HCT116 (cell line): ENCODE measurements around the gene SPCS2. TPM values are rescaled to one million over a fixed set of nuclear protein-coding genes. Genes with fewer than 3 reads are reported as not detected.

ENCODE experiments used
- ATAC-seq: fragments of 200-7000 bp; cut with Tn5 transposase; 2 replicates; pipeline ENCODE4 v1.9.1; 2020; ENCODE audit warnings: mild to moderate bottlenecking, moderate library complexity
- BruUV-seq: library from RNA; stranded (reverse); fragments of 400-500 nt; replicated peaks from 2 replicates; lab custom pipeline; 2021; lab: Mats Ljungman, UMichigan
- CTCF ChIA-PET: fragments of 300-600 bp; sonication (Branson Sonifier 250); formaldehyde crosslinking; loops from one replicate; lab custom pipeline; 2021; ENCODE audit warnings: antibody characterized with exemption; lab: Charles Lee
- POLR2A ChIA-PET: fragments of 300-600, 350-600 bp; sonication (Branson Sonifier 250); formaldehyde crosslinking; loops from one replicate; lab custom pipeline; 2021; ENCODE audit warnings: antibody characterized with exemption; lab: Charles Lee
- RAD21 ChIA-PET, 2 experiments: fragments of 300-600 bp; sonication (Branson Sonifier 250); formaldehyde crosslinking; loops; one replicate each; lab custom pipeline; 2023; ENCODE audit warnings: low total read pairs in 2 of 2; ENCODE audit not compliant: uncharacterized antibody in 2 of 2, unreplicated experiment in 2 of 2, low non-redundant PET in 1 of 2; lab: Charles Lee
- DNase-seq: peaks from one replicate; pipeline ENCODE4 v3.0.0-alpha.2; 2010; ENCODE audit warnings: low read depth, low spot score
- H2AFZ ChIP-seq: fragments of 200-600 bp; shearing (Covaris generic), sonication (generic); 2 replicates; pipeline ENCODE4 v1.6.1; 2017; ENCODE audit warnings: low read depth, mixed run types, mixed read lengths, antibody characterized with exemption, low read length; ENCODE audit not compliant: poor library complexity, severe bottlenecking
- H3K27ac ChIP-seq: 2 replicates; pipeline ENCODE4 v1.5.1; 2012; ENCODE audit warnings: low read depth, low read length
- H3K27me3 ChIP-seq: fragments of 200-600 bp; sonication (generic); 2 replicates; pipeline ENCODE4 v1.6.1; 2016; ENCODE audit warnings: mixed run types, low read length, mixed read lengths; ENCODE audit not compliant: insufficient read depth
- H3K36me3 ChIP-seq, 2 experiments: fragments of 200-500 bp in 1 of 2; fragments of 200-600 bp in 1 of 2; sonication (Bioruptor generic) in 1 of 2; sonication (generic) in 1 of 2; 2 replicates each; pipeline versions ENCODE4 v1.5.1 to v1.6.1; 2014 to 2016; ENCODE audit warnings: low read length in 2 of 2, inconsistent platforms in 1 of 2, mixed read lengths in 1 of 2, mixed run types in 1 of 2; ENCODE audit not compliant: insufficient read depth in 2 of 2, control insufficient read depth in 1 of 2
- H3K4me1 ChIP-seq, 2 experiments: fragments of 200-600 bp in 1 of 2; sonication (generic) in 1 of 2; 2 replicates each; pipeline versions ENCODE4 v1.5.1 to v1.6.1; 2012 to 2017; ENCODE audit warnings: low read length in 2 of 2, inconsistent platforms in 1 of 2, mild to moderate bottlenecking in 1 of 2, mixed read lengths in 1 of 2, mixed run types in 1 of 2, moderate library complexity in 1 of 2; ENCODE audit not compliant: insufficient read depth in 2 of 2, control insufficient read depth in 1 of 2
- H3K4me2 ChIP-seq: fragments of 200-600 bp; sonication (generic); 2 replicates; pipeline ENCODE4 v1.6.1; 2017; ENCODE audit warnings: mixed run types, low read length, mixed read lengths
- H3K4me3 ChIP-seq, 2 experiments: fragments of 200-600 bp in 1 of 2; sonication (generic) in 1 of 2; replicated peaks in 1 of 2; 2 replicates each; pipeline ENCODE4 v1.5.1; 2011 to 2016; ENCODE audit warnings: low read length in 2 of 2, control low read depth in 1 of 2, low read depth in 1 of 2, mild to moderate bottlenecking in 1 of 2, mixed read lengths in 1 of 2, mixed run types in 1 of 2
- H3K79me2 ChIP-seq: fragments of 200-600 bp; sonication (generic); 2 replicates; pipeline ENCODE4 v1.6.1; 2017; ENCODE audit warnings: mild to moderate bottlenecking, mixed run types, low read length, moderate library complexity, mixed read lengths; ENCODE audit not compliant: insufficient read depth
- H3K9ac ChIP-seq: fragments of 200-600 bp; sonication (generic); 2 replicates; pipeline ENCODE4 v1.6.1; 2016; ENCODE audit warnings: low read length, mixed read lengths
- H3K9me2 ChIP-seq: fragments of 200-600 bp; sonication (generic), shearing (Covaris generic); 2 replicates; pipeline ENCODE4 v1.6.1; 2017; ENCODE audit warnings: mixed run types, mild to moderate bottlenecking, moderate library complexity; ENCODE audit not compliant: insufficient read depth
- H3K9me3 ChIP-seq, 2 experiments: fragments of 200-500 bp in 1 of 2; fragments of 200-600 bp in 1 of 2; sonication (Bioruptor generic) in 1 of 2; sonication (generic) in 1 of 2; 2 replicates each; pipeline ENCODE4 v1.6.1; 2014 to 2017; ENCODE audit warnings: low read length in 2 of 2, mixed read lengths in 2 of 2, inconsistent platforms in 1 of 2, low read depth in 1 of 2, mild to moderate bottlenecking in 1 of 2, mixed run types in 1 of 2, moderate library complexity in 1 of 2; ENCODE audit not compliant: control insufficient read depth in 1 of 2, insufficient read depth in 1 of 2
- H4K20me1 ChIP-seq: fragments of 200-600 bp; sonication (generic), shearing (Covaris generic); 2 replicates; pipeline ENCODE4 v1.6.1; 2017; ENCODE audit warnings: mixed run types, mild to moderate bottlenecking, moderate library complexity; ENCODE audit not compliant: insufficient read depth
- ATF3 ChIP-seq: IDR thresholded peaks from 2 replicates; pipeline ENCODE4 v1.6.1; 2012
- CBX3 ChIP-seq: IDR thresholded peaks from 2 replicates; pipeline ENCODE4 v1.6.1; 2012; ENCODE audit warnings: low read depth
- CTCF ChIP-seq, 3 experiments: fragments of 200-600 bp in 1 of 3; sonication (generic) in 1 of 3; IDR thresholded peaks in 2 of 3; conservative IDR thresholded peaks in 1 of 3; 2 replicates each; pipeline ENCODE4 v1.5.1; 2012 to 2017; ENCODE audit warnings: low read depth in 2 of 3, low read length in 2 of 3, antibody characterized with exemption in 1 of 3, borderline replicate concordance in 1 of 3, control low read depth in 1 of 3, mild to moderate bottlenecking in 1 of 3, mixed read lengths in 1 of 3, mixed run types in 1 of 3, moderate library complexity in 1 of 3; ENCODE audit not compliant: insufficient read depth in 1 of 3
- ELF1 ChIP-seq: IDR thresholded peaks from 2 replicates; pipeline ENCODE4 v1.6.1; 2012; ENCODE audit warnings: low read depth, borderline replicate concordance
- FOSL1 ChIP-seq: IDR thresholded peaks from 2 replicates; pipeline ENCODE4 v1.6.1; 2012; ENCODE audit warnings: low read depth
- POLR2A ChIP-seq: IDR thresholded peaks from 2 replicates; pipeline ENCODE4 v1.7.0; 2011; ENCODE audit warnings: borderline replicate concordance; ENCODE audit not compliant: insufficient read depth, insufficient read length; ENCODE audit errors: extremely low read depth
- POLR2AphosphoS5 ChIP-seq: IDR thresholded peaks from 2 replicates; pipeline ENCODE4 v1.6.1; 2011; ENCODE audit warnings: mild to moderate bottlenecking, low read depth, low read length, moderate library complexity
- SRF ChIP-seq: IDR thresholded peaks from 2 replicates; pipeline ENCODE4 v1.6.1; 2012; ENCODE audit warnings: low read depth
- YY1 ChIP-seq: IDR thresholded peaks from 2 replicates; pipeline ENCODE4 v1.6.1; 2011; ENCODE audit warnings: low read length, low read depth, moderate library complexity, mild to moderate bottlenecking; ENCODE audit not compliant: insufficient replicate concordance; ENCODE audit errors: extremely low read depth
- ZNF274 ChIP-seq: fragments of 200-500 bp; sonication (Bioruptor generic); IDR thresholded peaks from 2 replicates; pipeline ENCODE4 v1.6.1; 2014; ENCODE audit warnings: mild to moderate bottlenecking, low read depth, low read length, inconsistent platforms
- intact Hi-C: fragments of 100-400 bp; cut with micrococcal nuclease; formaldehyde crosslinking; loops from 2 replicates; pipeline ENCODE4 v1.10.0; 2022
- total RNA-seq: library from RNA; stranded (reverse); gene quantifications from one replicate; pipeline ENCODE4 v1.2.1, GENCODE V29; 2021; ENCODE audit not compliant: unreplicated experiment
- TF ChIP-seq, protein P1 (sequence below): IDR thresholded peaks from 2 replicates; pipeline ENCODE4 v1.6.1; 2012

The SPCS2 gene
- total RNA-seq, 1 experiment from 2014 or later: 133 TPM

- no peak for TF ChIP-seq ATF3
- TF ChIP-seq POLR2A: no peak
- no peak for TF ChIP-seq YY1
- TF ChIP-seq ELF1: no peak
- no peak for TF ChIP-seq FOSL1
- TF ChIP-seq, protein P1, sequence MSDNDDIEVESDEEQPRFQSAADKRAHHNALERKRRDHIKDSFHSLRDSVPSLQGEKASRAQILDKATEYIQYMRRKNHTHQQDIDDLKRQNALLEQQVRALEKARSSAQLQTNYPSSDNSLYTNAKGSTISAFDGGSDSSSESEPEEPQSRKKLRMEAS: no peak
- TF ChIP-seq CBX3: no peak
- no peak for TF ChIP-seq CTCF (IDR thresholded peaks at IDR 0.05 in 2 of 3, conservative IDR thresholded peaks at IDR 0.05 in 1 of 3; ENCODE audit: borderline replicate concordance in 1 of 3, insufficient read depth in 1 of 3, low read depth in 2 of 3, low read length in 2 of 3)
- no peak for TF ChIP-seq POLR2AphosphoS5
- TF ChIP-seq ZNF274: no peak
Observed at GRCh38 chr11:74980634-74981033, 31.6 kb downstream of the SPCS2 start (continued).

DNA sequence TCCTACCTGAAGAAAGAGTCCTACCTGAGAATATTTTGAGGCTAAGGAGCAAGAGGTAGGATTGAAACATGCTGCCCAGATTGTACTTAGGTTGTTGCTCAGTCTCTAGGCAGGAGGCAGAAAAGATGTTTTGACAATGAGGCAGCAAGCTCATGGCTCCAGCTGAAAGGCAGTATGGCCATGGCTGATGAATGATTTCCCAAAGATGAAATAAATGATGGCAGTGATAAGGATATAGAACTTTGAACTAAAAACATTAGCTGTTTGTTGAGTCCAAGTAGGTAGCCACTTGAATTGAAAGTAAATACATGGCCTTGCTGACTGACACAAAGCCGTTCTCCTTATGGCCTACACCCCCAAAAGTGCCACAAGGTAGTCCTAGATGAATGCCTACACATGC lies 32.8 kb downstream of the SPCS2 start:
- intact Hi-C loops: no loop called here
- Histone ChIP-seq H3K4me2 (no peak overlapping the region), H3K4me1 (no peaks in the 10 kb centered on the region), H3K4me3 (no peak overlapping the region), H3K36me3 (peaks cover 8 to 12% of the 10 kb centered on the region in 2 experiments; a peak in 2 of 4 replicates), H4K20me1 (no peaks in the 10 kb centered on the region), H3K9ac (no peak overlapping the region), H3K27me3 (no peaks in the 10 kb centered on the region), H3K79me2 (no peaks in the 10 kb centered on the region), H3K27ac (no peak overlapping the region), H3K9me2 (no peaks in the 10 kb centered on the region), H3K9me3 (no peaks in the 10 kb centered on the region), H2AFZ (no peak overlapping the region)
- ChIA-PET POLR2A (interaction anchor here (0.5 kb wide), 1 partner anchor 158 kb away, joined by 3 read pairs; no protein-coding TSS in a partner anchor), CTCF (no interaction called here), RAD21 (no interaction called here)
- TF ChIP-seq SRF (no peak), CTCF (IDR thresholded peaks at IDR 0.05 in 2 of 3, conservative IDR thresholded peaks at IDR 0.05 in 1 of 3; ENCODE audit: borderline replicate concordance in 1 of 3, insufficient read depth in 1 of 3, low read depth in 2 of 3, low read length in 2 of 3) (no peak)
- no peak for ATAC-seq
- DNase-seq: no peak
- no TSS peak for BruUV-seq
